Right lobe of liver (tissue), 6 donors: ENCODE results near the gene CTTN. TPM values are rescaled to one million over a fixed set of nuclear protein-coding genes. Genes with fewer than 3 reads are reported as not detected.

Experiments
- ATAC-seq, 4 donors: fragments of 200-7000 bp; cut with Tn5 transposase; one replicate each; pipeline ENCODE4 v1.9.1; 2020; ENCODE audit warnings: mild to moderate bottlenecking in 4 of 4, moderate library complexity in 4 of 4
- DNase-seq, 3 donors: peaks; one replicate each; pipeline ENCODE4 v3.0.0-alpha.2; 2020
- H3K27ac ChIP-seq, 3 donors: fragments of 200-600 bp; one replicate each; pipeline ENCODE4 v1.8.0; 2022
- H3K27me3 ChIP-seq, 2 donors: fragments of 200-600 bp; one replicate each; pipeline ENCODE4 v1.8.0; 2022
- H3K36me3 ChIP-seq, 4 donors: fragments of 200-600 bp; sonication (generic) in 1 of 4; one replicate each; pipeline versions ENCODE4 v1.5.1 to v1.8.0; 2017 to 2022; ENCODE audit warnings: control low read depth in 1 of 4
- H3K4me1 ChIP-seq, 4 donors: fragments of 200-600 bp; sonication (generic) in 1 of 4; one replicate each; pipeline versions ENCODE4 v1.5.1 to v1.8.0; 2017 to 2022; ENCODE audit warnings: control low read depth in 1 of 4
- H3K4me3 ChIP-seq, 3 donors: fragments of 200-600 bp; one replicate each; pipeline ENCODE4 v1.8.0; 2022
- H3K9me3 ChIP-seq, 4 donors: fragments of 200-600 bp; sonication (generic) in 1 of 4; one replicate each; pipeline versions ENCODE4 v1.5.1 to v1.8.0; 2017 to 2022; ENCODE audit warnings: control low read depth in 1 of 4
- POLR2A ChIP-seq: fragments of 450-650 bp; IDR thresholded peaks from one replicate; pipeline ENCODE4 v1.6.1; 2017; ENCODE audit warnings: antibody characterized with exemption, mild to moderate bottlenecking
- WGBS: methylation state at CpG from one replicate; pipeline ENCODE4 v1.1.6; 2018; ENCODE audit warnings: low coverage, low lambda C conversion rate; ENCODE audit not compliant: insufficient coverage; ENCODE audit errors: missing lambda C conversion rate; 5-methylcytosine and 5-hydroxymethylcytosine counted together
- intact Hi-C, 2 donors: fragments of 100-400 bp; cut with DNase I; formaldehyde crosslinking; loops; one replicate each; pipeline versions ENCODE4 v1.11.2 to v1.14.1; 2022
- total RNA-seq, 6 experiments: library from RNA; depleted of rRNA in 2 of 6; stranded (reverse); fragments of >200 nt in 2 of 6; fragmentation: NEBNext Ultra II Directional in 3 of 6; extraction: Animal tissue kit (Norgen Biotek cat#: 25700) in 3 of 6; gene quantifications; one replicate each; pipeline versions ENCODE4 v1.1.0 to v1.2.4, GENCODE V29; 2016 to 2023
- TF ChIP-seq, protein P1 (sequence below), 4 donors: fragments of 200-600 bp in 3 of 4; fragments of 450-650 bp in 1 of 4; IDR thresholded peaks; one replicate each; pipeline versions ENCODE4 v1.5.1 to v1.8.0; 2016 to 2022; ENCODE audit warnings: antibody characterized with exemption in 4 of 4, mild to moderate bottlenecking in 2 of 4
- donor health status: DM: no; HTN: yes; CAD: no.
- donor health status: DM: no; HTN: no; CAD: no.
- donor health status: DM: no; HTN: no; CAD: no.
- donor health status: DM: no; HTN: yes; CAD: no.
- donor health status: DM: no; HTN: yes; CAD: no.

The CTTN gene
- total RNA-seq, 6 experiments from 2014 or later = 63.6 to 90.8 (median 78.5) TPM

DNA sequence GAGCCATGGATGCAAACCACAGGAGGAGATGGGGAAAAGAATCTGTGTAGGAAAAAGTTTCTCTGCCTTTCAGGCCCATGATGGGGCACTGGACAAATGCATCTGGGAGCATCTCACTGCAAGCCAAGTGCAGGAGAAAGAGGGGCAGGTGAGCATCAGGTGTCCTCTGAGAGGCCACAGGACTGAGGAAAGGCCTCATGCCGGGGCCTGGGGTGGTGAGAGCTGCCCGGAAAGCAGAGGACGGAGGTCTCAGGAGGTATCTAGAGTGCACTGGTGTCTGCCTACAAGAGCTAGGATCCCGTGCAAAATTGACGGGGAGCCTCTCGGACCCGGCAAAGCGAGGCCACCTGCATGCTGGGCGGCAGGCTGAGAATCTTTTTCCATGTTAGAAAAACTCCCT is 73.9 kb downstream of the CTTN start:
- no peak for ATAC-seq
- no peaks in the 10 kb centered on the region for H3K36me3 ChIP-seq
- DNase-seq = no peak
- H3K27me3 ChIP-seq = no peaks in the 10 kb centered on the region
- TF ChIP-seq, protein P1, sequence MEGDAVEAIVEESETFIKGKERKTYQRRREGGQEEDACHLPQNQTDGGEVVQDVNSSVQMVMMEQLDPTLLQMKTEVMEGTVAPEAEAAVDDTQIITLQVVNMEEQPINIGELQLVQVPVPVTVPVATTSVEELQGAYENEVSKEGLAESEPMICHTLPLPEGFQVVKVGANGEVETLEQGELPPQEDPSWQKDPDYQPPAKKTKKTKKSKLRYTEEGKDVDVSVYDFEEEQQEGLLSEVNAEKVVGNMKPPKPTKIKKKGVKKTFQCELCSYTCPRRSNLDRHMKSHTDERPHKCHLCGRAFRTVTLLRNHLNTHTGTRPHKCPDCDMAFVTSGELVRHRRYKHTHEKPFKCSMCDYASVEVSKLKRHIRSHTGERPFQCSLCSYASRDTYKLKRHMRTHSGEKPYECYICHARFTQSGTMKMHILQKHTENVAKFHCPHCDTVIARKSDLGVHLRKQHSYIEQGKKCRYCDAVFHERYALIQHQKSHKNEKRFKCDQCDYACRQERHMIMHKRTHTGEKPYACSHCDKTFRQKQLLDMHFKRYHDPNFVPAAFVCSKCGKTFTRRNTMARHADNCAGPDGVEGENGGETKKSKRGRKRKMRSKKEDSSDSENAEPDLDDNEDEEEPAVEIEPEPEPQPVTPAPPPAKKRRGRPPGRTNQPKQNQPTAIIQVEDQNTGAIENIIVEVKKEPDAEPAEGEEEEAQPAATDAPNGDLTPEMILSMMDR (IDR thresholded peaks at IDR 0.05) = no peak
- no peak for TF ChIP-seq POLR2A
- no peak overlapping the region for H3K4me3 ChIP-seq
- H3K9me3 ChIP-seq = no peaks in the 10 kb centered on the region
- no peak overlapping the region for H3K27ac ChIP-seq
- intact Hi-C loops = no loop called here
- no peaks in the 10 kb centered on the region for H3K4me1 ChIP-seq
- WGBS = 97% methylated on average over 7 of the region's 9 CpGs

DNA sequence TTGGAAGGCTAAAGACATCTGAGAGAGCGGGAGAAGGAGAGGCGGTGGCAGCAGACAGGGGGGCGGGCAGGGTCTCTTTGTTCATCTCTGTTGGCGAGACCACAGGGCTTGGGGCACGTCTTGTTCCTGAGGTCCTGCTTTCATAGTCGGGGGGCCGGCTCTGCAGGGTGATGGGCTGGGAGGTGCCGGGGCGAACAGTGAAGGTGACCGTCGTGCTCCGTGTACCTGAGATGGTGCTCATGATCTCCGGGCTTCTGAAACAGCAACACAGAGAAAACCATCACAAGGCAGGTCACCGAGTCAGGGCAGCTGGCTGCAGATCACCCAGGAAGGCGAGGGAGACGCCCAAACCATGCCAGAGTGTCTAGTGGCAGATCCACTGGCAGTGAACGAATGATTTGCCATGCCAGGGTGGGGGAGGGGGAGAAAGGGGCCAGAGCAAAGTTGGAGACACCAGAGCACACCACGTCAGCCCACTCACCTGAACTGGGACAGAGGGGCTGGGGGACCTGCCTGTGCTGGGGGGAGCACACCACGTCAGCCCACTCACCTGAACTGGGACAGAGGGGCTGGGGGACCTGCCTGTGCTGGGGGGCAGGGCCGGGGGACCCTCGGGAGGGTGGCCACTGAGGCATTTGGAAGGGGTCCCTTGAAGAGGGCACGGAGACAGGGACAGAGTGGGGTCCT is 75.0 kb downstream of the CTTN start:
- Histone ChIP-seq H3K9me3 (no peaks in the 10 kb centered on the region), H3K36me3 (no peaks in the 10 kb centered on the region)
- 86% methylated on average over 8 of the region's 22 CpGs for WGBS

DNA sequence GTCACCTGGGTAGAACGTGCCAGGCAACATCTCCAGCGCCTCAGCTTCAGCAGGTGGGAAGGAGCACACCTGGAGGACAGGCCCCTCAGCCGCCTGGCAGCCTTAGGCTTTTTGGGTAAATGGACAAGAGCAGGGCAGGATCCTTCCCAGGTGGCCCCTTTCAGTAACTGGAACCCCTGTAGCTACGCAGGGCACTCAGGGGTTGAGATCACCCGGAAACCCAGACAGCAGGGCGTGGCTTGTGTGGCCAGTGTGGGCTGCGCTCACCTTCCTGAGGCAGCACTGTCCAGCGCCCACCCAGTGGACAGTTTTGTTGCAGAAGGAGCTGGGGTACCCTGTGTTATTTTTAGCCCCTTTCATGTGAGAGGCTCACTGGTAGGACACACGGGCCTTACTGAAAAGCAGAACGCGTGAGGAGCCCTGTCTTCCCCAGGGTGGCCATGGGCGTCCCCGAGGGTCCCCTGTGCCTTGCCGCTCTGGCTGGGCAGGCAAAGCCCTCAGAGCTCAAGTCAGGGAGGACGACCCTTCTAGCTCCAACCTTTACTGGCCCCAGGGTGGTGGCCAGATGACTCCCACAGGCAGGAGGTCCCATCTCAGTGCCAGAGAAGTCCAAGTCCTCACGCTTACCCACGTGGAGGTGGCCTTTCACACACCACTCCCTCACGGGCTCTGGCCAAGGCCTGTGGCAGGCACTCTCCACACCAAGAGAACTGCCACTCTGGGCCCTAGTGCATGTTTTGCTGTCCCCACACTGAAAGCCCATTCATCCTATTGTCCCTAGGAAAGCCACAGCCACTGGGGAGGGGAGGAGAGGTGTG is 75.8 kb downstream of the CTTN start:
- Histone ChIP-seq H3K9me3 (no peaks in the 10 kb centered on the region), H3K27me3 (no peaks in the 10 kb centered on the region), H3K4me3 (no peak overlapping the region), H3K27ac (no peak overlapping the region), H3K4me1 (no peaks in the 10 kb centered on the region), H3K36me3 (no peaks in the 10 kb centered on the region)
- intact Hi-C loops = no loop called here
- DNase-seq = no peak
- peak in 1 of 4 donors; percentile 6 for ATAC-seq
- 70% methylated on average over 2 of the region's 18 CpGs for WGBS
- TF ChIP-seq, protein P1 (IDR thresholded peaks at IDR 0.05) = no peak
- TF ChIP-seq POLR2A = no peak

More for the DNA sequence above, 75.0 kb downstream of the CTTN start:
- H3K4me1 ChIP-seq = no peaks in the 10 kb centered on the region
- no peaks in the 10 kb centered on the region for H3K27me3 ChIP-seq
- intact Hi-C loops = no loop called here
- H3K4me3 ChIP-seq = no peak overlapping the region
- TF ChIP-seq POLR2A = no peak
- TF ChIP-seq, protein P1 (IDR thresholded peaks at IDR 0.05) = no peak
- DNase-seq = no peak
- no peak for ATAC-seq
- no peak overlapping the region for H3K27ac ChIP-seq

DNA sequence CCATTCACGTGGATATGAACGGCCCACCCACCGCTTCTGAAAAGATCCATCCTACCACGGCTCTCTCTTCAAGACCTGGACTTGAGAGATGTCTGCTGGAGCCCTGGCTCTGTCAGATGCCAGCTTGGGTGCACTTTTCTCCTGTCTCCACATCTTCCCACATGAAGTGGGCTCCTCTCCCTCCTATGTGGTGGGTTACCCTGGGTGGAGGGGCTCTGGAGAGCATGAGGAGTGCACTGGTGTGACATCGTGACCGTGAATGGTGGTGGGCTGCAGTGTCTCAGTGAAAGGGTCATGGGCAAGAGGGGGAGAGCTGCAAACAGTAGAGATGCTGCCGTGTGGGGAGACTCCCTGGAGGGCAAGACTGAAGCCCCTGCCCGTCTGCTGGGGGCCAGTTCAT is 76.4 kb downstream of the CTTN start:
- no peaks in the 10 kb centered on the region for H3K4me1 ChIP-seq
- 90% methylated on average over 3 of the region's 8 CpGs for WGBS
- DNase-seq = no peak
- H3K36me3 ChIP-seq = no peaks in the 10 kb centered on the region
- no peaks in the 10 kb centered on the region for H3K27me3 ChIP-seq
- H3K4me3 ChIP-seq = no peak overlapping the region
- intact Hi-C loops = no loop called here
- TF ChIP-seq, protein P1 (IDR thresholded peaks at IDR 0.05) = no peak
- TF ChIP-seq POLR2A = no peak
- no peak for ATAC-seq
- H3K9me3 ChIP-seq = no peaks in the 10 kb centered on the region
- H3K27ac ChIP-seq = no peak overlapping the region
